HG03565 (cell line): ENCODE measurements around the gene SNX24.

ENCODE experiments used
- ATAC-seq: cut with Tn5 transposase; IDR thresholded peaks from one replicate; pipeline ENCODE4 v1.9.1; 2021; ENCODE audit warnings: mild to moderate bottlenecking, moderate library complexity; ENCODE audit not compliant: unreplicated experiment

Gene SNX24

DNA sequence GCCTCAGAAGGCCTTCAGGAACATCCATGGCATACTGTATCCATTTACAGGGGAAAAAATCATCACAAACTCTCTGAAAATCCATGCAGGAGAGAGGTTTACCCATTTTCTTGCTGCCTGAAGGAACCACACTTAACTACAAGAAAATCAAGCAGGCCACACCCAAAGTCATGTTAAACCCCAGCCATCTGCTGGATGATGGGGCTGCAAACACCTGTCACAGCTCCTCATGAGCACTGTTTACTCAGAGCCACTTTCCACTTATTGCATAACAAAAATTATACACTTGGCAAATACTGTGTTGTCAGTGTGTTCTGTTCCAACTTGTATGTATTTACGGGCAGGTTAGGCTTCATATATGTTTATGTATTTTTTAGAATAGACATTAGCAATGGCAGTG, 155.3 kb downstream of the SNX24 start:
- no peak for ATAC-seq

DNA sequence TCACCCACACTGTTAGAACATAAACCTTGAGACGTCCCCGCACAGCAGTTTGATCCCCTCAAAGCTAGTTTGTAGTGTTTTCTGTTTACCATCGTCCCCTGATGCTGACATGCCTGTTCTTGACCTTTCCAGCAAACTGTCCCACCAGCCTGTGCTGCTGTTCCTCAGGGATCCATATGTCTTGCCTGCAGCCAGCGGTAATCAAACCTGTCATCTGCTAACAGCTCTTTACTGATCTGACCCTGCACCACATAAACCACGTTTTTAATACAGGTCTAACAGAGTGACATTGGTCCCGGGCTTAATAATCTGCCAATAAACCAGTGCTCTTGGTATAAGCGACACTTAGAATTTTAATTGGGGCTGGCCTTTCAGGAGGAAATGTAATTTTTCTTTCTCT, 156.4 kb downstream of the SNX24 start:
- no peak for ATAC-seq

DNA sequence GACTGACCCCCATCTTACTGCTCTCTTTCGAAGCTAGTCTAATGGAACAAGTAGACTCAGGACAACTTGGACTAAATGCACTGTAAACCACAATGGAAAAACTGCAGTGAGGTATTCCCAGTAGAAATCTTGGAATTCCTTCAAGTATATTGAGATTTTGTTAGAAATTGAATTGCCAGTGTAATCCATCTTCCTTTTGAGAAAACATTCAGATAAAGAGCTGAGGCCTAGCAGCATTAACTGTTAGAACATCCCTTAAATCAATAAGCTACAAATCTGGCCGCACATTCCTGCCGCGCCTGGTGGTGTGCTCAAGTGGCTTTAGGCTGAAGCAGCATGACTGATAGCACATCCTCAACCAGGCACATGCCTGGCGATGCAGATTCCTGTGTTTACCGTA, 161.8 kb downstream of the SNX24 start:
- no peak for ATAC-seq

DNA sequence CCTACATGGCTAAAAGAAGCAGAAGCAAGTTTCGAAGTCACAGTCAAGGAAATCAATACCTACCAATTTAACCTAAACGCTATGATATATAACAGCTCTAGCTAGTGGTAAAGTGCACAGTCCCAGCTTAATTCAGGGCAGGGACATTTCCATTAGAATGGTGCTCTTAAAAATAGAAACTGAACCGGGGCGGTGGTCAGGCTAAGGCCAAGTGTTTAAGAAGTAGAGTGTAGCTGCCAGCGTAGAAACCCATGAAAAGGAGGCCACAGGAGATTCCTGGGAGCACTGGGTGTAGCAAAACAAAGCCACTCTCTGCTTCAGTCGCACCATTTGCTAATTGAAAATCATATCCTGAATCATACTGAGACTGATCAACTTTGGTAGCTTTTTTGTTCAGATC, 162.3 kb downstream of the SNX24 start:
- no peak for ATAC-seq

DNA sequence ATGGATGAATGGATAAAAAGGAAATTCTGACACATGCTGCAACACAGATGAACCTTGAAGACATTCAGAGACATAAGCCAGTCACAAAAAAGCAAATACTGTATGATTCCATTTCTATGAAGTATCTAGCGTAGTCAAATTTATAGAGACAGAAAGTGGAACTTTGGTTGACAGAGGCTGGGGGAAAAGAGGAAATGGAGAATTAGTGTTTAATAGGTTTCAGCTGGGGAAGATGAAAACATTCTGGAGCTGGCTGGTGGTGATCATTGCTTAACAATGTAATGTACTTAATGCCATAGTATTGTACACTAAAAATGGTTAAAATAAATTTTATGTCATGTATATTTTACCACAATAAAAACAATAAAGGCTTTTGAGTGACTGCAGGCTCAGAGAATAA, 166.9 kb downstream of the SNX24 start:
- no peak for ATAC-seq

DNA sequence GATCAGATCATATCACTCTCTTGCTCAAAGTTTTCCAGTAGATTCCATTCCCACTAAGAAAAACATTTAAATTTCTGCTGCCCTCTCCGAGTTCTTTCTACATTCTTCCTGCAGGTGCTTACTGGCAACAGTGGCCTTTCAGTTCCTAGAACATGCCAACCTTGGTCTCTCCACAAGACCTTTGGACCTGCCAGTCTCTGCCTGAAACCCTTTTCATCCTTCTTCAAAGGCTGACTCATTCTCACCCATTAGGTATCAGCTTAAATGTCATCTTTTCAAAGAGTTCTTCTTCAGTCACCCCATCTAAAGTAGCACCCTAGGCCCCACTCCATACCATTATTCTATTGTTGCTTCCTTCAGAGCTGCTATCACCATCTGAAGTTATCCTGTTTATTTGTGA, 169.3 kb downstream of the SNX24 start:
- ATAC-seq: no peak

DNA sequence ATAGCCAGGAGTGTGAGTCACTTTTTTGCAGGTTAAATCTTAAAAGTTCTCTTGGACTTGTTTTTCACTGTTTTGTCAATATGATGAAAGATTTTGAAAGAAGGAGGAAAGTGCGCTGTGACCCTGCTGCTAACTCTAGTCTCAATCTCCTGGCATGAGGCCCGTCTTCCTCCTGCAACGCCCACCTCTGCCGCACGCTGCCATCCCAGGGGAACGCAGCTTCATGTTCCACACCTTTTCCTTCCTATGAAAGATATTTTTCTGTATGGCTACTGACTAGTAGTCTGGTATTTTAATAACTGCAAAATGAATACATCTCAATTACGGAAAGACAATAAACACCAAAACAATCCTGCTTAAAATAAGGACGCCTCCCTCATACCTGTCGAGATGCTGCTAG, 182.8 kb downstream of the SNX24 start:
- ATAC-seq: no peak

DNA sequence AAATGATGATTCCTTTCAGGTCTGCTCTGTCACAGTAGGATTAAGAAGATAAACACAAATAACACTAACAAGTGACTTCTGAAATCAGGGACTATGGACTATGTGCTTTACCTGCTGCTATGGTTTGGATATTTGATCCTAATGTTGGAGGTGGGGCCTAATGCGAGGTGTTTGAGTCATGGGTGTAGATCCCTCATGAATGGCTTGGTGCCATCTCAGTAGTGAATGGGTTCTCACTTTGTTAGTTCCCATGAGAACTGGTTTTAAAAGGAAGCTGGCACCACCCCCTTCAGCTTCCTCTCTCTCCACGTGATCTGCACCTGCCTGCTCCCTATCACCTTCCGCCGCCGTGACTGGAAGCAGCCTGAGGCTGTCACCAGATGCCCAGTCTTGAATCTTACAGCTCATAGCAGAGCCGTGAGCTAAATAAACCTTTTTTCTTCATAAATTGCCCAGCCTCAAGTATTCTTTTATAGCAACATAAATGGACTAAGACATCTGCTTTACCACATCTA, 187.8 kb downstream of the SNX24 start:
- ATAC-seq: no peak

DNA sequence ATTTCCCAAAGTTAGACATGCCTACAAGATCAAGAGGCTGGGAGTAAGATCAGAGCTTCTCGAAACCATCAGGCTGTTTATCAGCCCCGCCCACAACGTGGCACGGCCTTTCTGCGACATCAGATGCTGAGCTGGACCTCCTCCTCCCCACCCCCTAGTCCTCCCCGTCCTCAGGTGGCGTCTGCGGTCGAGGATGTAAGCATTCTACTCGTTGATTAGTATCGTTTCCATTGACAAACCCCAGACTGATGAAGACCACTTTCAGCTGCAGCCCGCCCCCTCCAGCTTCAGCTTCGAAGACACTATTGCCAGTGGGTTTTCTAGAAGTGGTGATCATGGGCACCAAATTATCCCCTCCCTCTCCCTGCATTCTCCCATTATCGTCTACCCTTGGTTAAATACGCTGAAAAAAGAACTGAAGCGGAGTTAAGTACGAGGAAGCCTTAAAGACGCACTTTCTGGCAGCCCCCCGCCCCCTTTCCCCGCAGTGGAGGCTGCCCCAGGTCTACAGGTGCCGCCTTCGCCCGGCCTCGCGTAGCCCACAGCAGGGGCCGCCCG, 190.0 kb downstream of the SNX24 start:
- ATAC-seq: no peak

DNA sequence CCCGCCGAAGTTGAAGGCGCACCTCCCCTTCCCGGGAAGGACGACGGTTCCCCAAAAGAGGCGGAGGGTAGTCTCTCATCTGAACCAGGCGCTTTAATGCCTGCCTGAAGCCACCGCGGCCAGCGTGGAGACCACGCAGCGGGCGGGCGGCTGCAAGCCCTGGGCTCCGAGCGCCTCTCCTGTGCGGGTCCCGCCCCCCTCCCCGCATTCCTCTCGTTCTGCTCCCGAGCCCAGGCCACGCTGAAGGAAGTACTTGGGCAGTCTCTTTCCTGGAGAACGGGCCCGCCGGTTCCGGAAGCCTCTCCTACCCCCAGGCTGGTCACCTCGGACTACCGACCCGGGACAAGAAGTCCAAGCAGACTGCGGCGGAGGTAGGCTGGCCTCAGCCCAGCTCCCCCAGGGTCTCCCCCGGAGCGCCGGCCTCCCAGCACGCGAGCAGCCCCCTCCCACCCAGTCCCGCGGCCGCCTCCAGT, 190.5 kb downstream of the SNX24 start:
- no peak for ATAC-seq

DNA sequence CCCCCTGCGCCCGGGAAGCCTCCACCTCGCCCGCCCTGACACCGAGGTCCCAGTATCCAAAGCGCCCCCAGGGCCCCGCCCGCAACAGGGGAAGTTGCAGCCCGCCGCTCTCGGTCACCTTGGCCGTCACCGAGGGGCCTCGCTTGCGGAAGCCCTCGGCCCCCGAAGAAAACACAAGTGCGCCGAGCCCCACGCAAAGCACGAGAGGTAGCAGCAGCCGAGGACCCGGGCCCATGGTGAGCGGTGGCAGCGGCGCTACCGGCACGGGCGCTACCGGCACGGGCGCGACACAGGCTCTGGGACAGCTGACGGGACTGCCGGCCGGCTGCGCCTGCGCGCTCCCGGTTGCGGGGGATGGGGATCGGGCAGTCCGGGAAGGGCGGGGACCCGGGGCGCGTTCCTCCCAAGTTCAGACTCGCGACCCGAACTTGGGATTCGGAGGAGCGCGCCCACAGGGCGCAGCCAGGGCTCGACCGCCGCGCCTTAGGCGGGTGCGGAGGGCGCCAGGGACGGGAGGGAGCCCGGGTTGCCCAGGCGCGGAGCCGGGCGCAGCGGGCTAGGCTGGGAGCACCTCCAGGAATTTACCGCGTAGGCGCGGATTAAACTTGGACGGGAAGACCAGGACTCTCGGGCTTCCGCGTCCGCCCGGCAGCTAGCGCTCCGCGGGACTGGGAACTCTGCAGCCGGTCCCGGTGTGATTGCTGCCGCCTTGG, 191.1 kb downstream of the SNX24 start, which contains the start of gene PPIC:
Gene PPIC, minus strand, starts transcription at position 335 of the 713 bp plus-strand sequence. Its CDS starts 100 bp downstream, at position 235.
- no peak for ATAC-seq

DNA sequence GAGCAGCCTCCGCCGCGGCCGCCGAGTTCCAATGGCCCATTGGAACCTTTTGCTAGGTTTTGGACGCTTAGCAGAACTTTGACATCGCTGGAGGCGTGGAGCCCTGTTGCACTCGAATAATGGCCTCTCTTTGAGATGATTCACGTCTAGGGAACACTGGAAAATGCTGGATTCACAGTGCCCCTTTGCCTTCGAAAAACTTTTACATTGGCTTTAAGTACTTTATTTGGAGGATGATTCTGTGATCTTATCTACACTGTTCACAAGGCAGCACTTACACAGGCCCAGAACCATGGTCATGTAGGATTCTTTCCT, 191.6 kb downstream of the SNX24 start:
- no peak for ATAC-seq

DNA sequence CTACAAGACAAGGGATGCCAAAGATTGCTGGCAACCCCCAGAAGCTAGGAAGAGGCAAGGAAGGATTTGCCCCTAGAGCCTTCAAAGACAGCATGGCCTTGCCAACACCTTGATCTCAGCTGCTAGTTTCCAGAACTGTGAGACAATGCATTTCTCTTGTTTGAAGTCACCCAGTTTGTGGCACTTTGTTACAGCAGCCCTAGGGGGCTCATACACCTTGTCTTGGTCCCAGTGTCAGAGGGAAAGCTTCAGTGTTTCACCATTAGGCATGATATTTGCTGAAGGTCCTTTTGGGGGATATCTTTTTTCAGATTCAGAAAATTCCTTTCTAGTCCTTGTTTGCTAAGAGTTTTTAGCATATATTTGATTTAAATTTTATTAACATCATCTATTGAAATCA, 194.3 kb downstream of the SNX24 start:
- no peak for ATAC-seq

DNA sequence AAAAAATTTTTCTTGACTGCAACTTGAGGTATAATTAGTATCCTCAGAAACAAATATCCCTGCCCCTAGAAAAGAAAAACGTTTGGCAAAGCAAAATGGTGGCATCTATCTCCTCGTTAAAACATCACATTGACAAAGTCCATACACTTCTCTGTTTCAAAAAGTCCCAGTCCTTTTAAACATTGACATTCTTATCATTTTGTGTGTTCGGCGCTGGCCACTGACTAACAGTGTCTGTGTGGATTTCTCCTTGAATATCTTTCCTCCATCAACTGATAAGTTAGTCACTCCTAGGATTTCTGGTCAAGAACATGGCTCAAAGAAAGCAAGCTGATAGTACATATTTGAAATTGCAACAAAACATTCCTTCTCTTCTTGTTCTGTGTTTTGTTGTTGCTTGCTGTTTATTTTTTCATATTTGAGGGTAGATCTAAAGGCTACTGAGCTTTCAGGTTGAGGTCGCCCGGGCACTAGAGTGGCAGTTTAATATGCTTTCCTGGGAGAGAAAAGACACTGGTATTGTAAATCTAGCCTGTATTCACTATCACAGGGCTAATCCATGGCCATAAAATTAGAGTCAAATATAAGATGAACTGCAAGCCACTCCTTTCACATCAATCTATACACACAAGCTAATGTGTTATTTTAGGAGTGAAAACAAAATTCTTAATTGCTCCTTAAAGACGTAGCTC, 199.7 kb downstream of the SNX24 start:
- ATAC-seq: no peak

DNA sequence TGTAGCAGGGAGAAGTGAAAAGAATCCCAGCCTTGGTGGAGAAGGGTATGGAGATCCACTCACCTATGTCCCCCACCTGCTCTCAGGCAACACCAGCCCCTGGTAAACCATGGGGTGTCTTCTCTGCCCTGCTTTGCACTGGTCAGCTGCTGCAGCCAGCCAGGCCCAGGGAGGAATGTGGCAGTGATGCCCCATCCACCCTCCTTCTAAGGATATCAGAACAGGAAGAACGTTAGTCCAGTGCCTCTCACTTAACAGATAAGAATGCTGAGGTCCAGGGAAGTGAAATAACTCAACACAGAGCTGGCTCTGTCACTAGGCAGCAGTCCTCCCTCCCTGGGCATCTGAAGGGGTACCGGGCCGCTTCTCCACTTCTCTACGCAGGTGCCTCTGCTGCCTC, 200.8 kb downstream of the SNX24 start:
- ATAC-seq: no peak

DNA sequence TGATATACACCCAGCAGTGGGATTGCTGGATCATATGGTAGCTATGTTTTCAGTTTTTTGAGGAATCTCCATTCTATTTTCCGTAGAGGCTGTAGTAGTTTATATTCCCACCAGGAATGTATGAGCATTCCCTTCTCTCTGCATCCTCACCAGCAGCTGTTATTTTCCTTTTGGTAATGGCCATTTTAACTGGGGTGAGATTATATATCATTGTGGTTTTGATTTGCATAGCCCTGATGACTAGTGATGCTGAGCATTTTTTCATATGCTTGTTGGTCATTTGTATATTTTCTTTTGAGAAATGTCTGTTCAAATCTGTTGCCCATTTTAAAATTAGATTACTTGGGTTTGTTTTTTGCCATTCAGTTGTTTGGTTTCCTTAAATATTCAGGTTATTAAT, 202.3 kb downstream of the SNX24 start:
- ATAC-seq: no peak

DNA sequence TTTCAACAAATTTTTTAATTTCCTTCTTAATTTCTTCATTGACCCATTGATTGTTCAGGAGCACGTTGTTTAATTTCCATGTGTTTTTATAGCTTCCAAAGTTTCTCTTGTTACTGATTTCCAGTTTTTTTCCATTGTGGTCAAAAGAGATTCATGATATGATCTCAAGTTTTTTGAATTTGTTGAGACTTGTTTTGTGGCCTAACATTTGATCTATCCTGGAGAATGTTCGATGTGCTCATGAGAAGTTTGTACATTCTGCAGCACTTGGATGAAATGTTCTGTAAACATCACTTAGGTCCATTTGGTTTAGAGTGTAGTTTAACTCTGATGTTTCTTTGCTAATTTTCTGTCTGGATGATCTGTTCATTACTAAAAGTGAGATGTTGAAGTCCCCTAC, 205.8 kb downstream of the SNX24 start:
- no peak for ATAC-seq
